LNCAP (cell line): ENCODE measurements around the gene ITGA4.

Experiments used
- TF ChIP-seq, protein P1 (sequence below): fragments of 450-650 bp; IDR thresholded peaks from 2 replicates; pipeline ENCODE4 v1.5.1; 2017; ENCODE audit warnings: mild to moderate bottlenecking

ITGA4 gene

GRCh38 chr2:181573140-181573736, 116.1 kb downstream of the ITGA4 start:
- TF ChIP-seq, protein P1, sequence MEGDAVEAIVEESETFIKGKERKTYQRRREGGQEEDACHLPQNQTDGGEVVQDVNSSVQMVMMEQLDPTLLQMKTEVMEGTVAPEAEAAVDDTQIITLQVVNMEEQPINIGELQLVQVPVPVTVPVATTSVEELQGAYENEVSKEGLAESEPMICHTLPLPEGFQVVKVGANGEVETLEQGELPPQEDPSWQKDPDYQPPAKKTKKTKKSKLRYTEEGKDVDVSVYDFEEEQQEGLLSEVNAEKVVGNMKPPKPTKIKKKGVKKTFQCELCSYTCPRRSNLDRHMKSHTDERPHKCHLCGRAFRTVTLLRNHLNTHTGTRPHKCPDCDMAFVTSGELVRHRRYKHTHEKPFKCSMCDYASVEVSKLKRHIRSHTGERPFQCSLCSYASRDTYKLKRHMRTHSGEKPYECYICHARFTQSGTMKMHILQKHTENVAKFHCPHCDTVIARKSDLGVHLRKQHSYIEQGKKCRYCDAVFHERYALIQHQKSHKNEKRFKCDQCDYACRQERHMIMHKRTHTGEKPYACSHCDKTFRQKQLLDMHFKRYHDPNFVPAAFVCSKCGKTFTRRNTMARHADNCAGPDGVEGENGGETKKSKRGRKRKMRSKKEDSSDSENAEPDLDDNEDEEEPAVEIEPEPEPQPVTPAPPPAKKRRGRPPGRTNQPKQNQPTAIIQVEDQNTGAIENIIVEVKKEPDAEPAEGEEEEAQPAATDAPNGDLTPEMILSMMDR, result peak; percentile 56

DNA sequence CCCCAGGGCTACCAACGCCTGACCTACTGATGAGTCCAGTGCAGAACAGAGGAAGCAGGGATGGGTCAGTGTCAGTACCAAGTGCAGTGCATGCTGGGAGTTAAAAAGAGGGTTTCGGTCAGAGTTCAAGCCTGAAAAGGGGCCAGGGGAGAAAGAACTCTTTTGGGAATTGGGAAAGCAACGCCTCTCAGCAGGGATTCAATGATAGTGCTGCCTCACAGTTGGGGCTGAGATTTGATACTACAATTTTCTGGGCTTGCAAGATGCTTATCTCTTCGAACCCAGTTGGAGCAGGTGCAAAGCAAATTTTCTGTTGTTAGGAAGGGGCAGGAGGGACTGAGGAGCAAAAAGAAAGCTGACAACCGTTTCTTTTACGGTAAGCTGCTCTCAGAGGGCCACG, 117.1 kb downstream of the ITGA4 start:
- TF ChIP-seq, protein P1, result no peak

DNA sequence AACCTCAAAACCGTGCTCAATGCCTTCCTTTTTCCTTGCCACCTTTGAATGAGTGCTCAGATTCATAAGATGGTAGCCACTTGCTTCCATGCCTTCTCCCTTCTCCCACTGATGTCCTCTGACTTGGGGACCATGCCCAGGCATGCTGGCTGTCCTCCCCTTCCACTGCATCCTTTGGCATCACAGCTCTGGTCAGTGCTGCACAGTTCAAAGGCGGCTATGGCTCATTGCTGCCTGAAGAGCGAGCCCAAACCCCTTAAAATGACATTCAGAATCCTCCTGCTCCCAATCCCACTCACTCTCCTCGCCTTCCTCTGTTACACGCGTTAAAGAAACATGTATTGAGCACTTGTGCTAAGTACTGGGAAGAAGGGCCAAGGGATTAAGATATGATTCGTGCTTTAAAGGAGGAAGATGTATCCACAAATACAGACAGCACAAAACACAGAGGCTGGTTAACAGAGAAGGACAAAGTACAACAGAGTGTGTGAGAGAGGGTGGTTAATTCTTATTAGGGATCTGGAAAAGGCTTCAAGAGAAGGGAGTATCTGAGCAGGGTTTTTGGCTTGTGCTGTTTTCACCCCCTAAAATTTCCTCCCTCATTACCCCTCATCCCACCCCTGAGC, 118.0 kb downstream of the ITGA4 start:
- TF ChIP-seq, protein P1, result no peak

DNA sequence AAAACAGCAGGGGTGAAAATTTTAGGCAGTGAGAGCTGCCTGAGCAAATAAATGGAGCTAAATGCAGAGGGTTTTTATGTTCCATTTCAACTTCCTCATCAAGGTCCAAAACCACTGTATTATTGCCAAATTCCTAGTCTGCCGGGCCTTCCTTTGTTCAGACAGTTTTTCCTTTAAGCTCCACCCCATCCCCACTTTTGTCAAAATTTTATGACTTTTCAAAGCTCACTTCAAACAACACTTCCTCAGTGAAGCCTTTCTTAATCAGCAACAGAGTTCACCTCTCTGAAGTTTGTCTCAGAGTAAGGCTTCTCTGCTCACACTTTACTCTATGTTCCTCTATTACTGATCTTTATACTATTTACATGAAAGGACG, 118.5 kb downstream of the ITGA4 start:
- TF ChIP-seq, protein P1, result no peak

- TF ChIP-seq, protein P1, result no peak
Observed at GRCh38 chr2:181576431-181576830, 119.2 kb downstream of the ITGA4 start.

- TF ChIP-seq, protein P1, result no peak
Observed at GRCh38 chr2:181578829-181579228, 121.6 kb downstream of the ITGA4 start.

GRCh38 chr2:181581534-181581933, 124.3 kb downstream of the ITGA4 start:
- TF ChIP-seq, protein P1, result peak; percentile 36; the same call in 1 of the 2 replicates
